Liver (tissue), 9 donors: ENCODE measurements around the gene YOD1. TPM values are rescaled to one million over a fixed set of nuclear protein-coding genes. Genes with fewer than 3 reads are reported as not detected.
A peak's percentile ranks its signal among the peaks of the same experiment; 100 is the strongest.

Experiments
- DNase-seq: peaks from one replicate; pipeline ENCODE4 v3.0.0-alpha.2; 2017; ENCODE audit warnings: low spot score
- H3K27ac ChIP-seq, 2 donors: one replicate each; pipeline ENCODE4 v1.7.0; 2013; ENCODE audit warnings: inconsistent platforms in 2 of 2, low read length in 2 of 2, control low read depth in 1 of 2, low read depth in 1 of 2, mild to moderate bottlenecking in 1 of 2
- H3K27me3 ChIP-seq, 4 donors: one replicate each; pipeline versions ENCODE4 v1.6.1 to v1.7.0; 2013; ENCODE audit warnings: low read length in 3 of 4, inconsistent platforms in 1 of 4, mild to moderate bottlenecking in 1 of 4, moderate library complexity in 1 of 4; ENCODE audit not compliant: control insufficient read depth in 4 of 4, insufficient read depth in 4 of 4
- H3K36me3 ChIP-seq, 4 donors: one replicate each; pipeline versions ENCODE4 v1.6.1 to v1.7.0; 2013; ENCODE audit warnings: low read length in 3 of 4, mild to moderate bottlenecking in 3 of 4, low read depth in 1 of 4, moderate library complexity in 1 of 4; ENCODE audit not compliant: control insufficient read depth in 4 of 4, insufficient read depth in 3 of 4
- H3K4me1 ChIP-seq, 4 donors: one replicate each; pipeline versions ENCODE4 v1.6.1 to v1.7.0; 2013; ENCODE audit warnings: low read length in 3 of 4, mild to moderate bottlenecking in 3 of 4, moderate library complexity in 1 of 4; ENCODE audit not compliant: control insufficient read depth in 4 of 4, insufficient read depth in 4 of 4
- H3K4me3 ChIP-seq, 3 donors: one replicate each; pipeline versions ENCODE4 v1.6.1 to v1.7.0; 2013; ENCODE audit warnings: low read length in 3 of 3, control low read depth in 1 of 3, low read depth in 1 of 3, mild to moderate bottlenecking in 1 of 3
- H3K9ac ChIP-seq, 2 donors: one replicate each; pipeline ENCODE4 v1.7.0; 2013; ENCODE audit warnings: low read length in 2 of 2, mild to moderate bottlenecking in 2 of 2, moderate library complexity in 2 of 2, control low read depth in 1 of 2, low read depth in 1 of 2
- H3K9me3 ChIP-seq, 4 donors: one replicate each; pipeline versions ENCODE4 v1.6.1 to v1.7.0; 2013; ENCODE audit warnings: low read length in 3 of 4; ENCODE audit not compliant: control insufficient read depth in 4 of 4
- ATF3 ChIP-seq: IDR thresholded peaks from 2 replicates; pipeline ENCODE4 v1.6.1; 2016; ENCODE audit warnings: antibody characterized with exemption
- CTCF ChIP-seq: fragments of 150-350 bp; IDR thresholded peaks from 2 replicates; pipeline ENCODE4 v1.5.1; 2017; ENCODE audit warnings: improper control_type of control experiment, low read depth, low read length; ENCODE audit not compliant: missing input control
- FOXA2 ChIP-seq: IDR thresholded peaks from 2 replicates; pipeline ENCODE4 v1.6.1; 2016; ENCODE audit warnings: antibody characterized with exemption
- GABPA ChIP-seq, 2 donors: IDR thresholded peaks in 1 of 2; conservative IDR thresholded peaks in 1 of 2; 2 replicates each; pipeline ENCODE4 v1.6.1; 2016; ENCODE audit warnings: antibody characterized with exemption in 2 of 2, mild to moderate bottlenecking in 1 of 2, moderate library complexity in 1 of 2
- HNF4A ChIP-seq, 2 donors: conservative IDR thresholded peaks; 2 replicates each; pipeline ENCODE4 v1.6.1; 2016; ENCODE audit warnings: antibody characterized with exemption in 2 of 2, mild to moderate bottlenecking in 2 of 2
- HNF4G ChIP-seq: IDR thresholded peaks from 2 replicates; pipeline ENCODE4 v1.6.1; 2016; ENCODE audit warnings: antibody characterized with exemption
- JUND ChIP-seq, 2 donors: IDR thresholded peaks; 2 replicates each; pipeline ENCODE4 v1.6.1; 2016; ENCODE audit warnings: antibody characterized with exemption in 2 of 2
- MAX ChIP-seq: IDR thresholded peaks from 2 replicates; pipeline ENCODE4 v1.6.1; 2016; ENCODE audit warnings: antibody characterized with exemption
- RAD21 ChIP-seq, 2 donors: IDR thresholded peaks; 2 replicates each; pipeline ENCODE4 v1.6.1; 2016; ENCODE audit warnings: antibody characterized with exemption in 2 of 2, mild to moderate bottlenecking in 2 of 2
- REST ChIP-seq: IDR thresholded peaks from 2 replicates; pipeline ENCODE4 v1.6.1; 2016; ENCODE audit warnings: antibody characterized with exemption, mild to moderate bottlenecking
- RXRA ChIP-seq, 2 donors: IDR thresholded peaks; 2 replicates each; pipeline ENCODE4 v1.6.1; 2017 to 2018; ENCODE audit warnings: antibody characterized with exemption in 2 of 2, mild to moderate bottlenecking in 1 of 2
- SP1 ChIP-seq: IDR thresholded peaks from 2 replicates; pipeline ENCODE4 v1.6.1; 2018; ENCODE audit warnings: antibody characterized with exemption, mild to moderate bottlenecking
- TAF1 ChIP-seq: conservative IDR thresholded peaks from 2 replicates; pipeline ENCODE4 v1.6.1; 2016; ENCODE audit warnings: antibody characterized with exemption, mild to moderate bottlenecking
- YY1 ChIP-seq: IDR thresholded peaks from 2 replicates; pipeline ENCODE4 v1.6.1; 2016; ENCODE audit warnings: antibody characterized with exemption, mild to moderate bottlenecking
- ZBTB33 ChIP-seq: IDR thresholded peaks from 2 replicates; pipeline ENCODE4 v1.6.1; 2016; ENCODE audit warnings: antibody characterized with exemption
- WGBS: extraction: QIAGEN DNeasy Blood & Tissue Kit; methylation state at CpG from one replicate; pipeline ENCODE4 v1.1.7; 2013; 5-methylcytosine and 5-hydroxymethylcytosine counted together
- polyA plus RNA-seq, 2 donors: library from polyadenylated mRNA; stranded (reverse) in 1 of 2; unstranded in 1 of 2; fragments of 200-250 nt in 1 of 2; fragments of >200 nt in 1 of 2; fragmentation: Nextera tagmentation in 1 of 2; extraction: Ambion mirVana in 1 of 2; gene quantifications; one replicate each; pipeline versions ENCODE4 v1.2.1 to v1.2.3, GENCODE V29; 2013 to 2015
- total RNA-seq, 2 donors: library from RNA; depleted of rRNA; stranded (reverse); fragments of >200 nt; gene quantifications; one replicate each; pipeline ENCODE4 v1.2.3, GENCODE V29; 2014
- donor health status: healthy.
- donor health status: healthy.
- donor health status: healthy.
- donor health status: healthy.
- donor health status: healthy.

Gene YOD1
- total and polyA plus RNA-seq, 4 donors: 1.3 to 79.4 (median 4.7) TPM

GRCh38 chr1:207006083-207006482, 44.9 kb downstream of the YOD1 start:
- no peak for TF ChIP-seq MAX
- TF ChIP-seq SP1: no peak
- TF ChIP-seq HNF4G: no peak
- H3K4me3 ChIP-seq: no peak overlapping the region
- no peaks in the 10 kb centered on the region for H3K36me3 ChIP-seq
- no peak overlapping the region for H3K27ac ChIP-seq
- WGBS: 94% methylated on average over 3 of the region's 3 CpGs
- H3K4me1 ChIP-seq: peaks cover 5 to 16% (median 11%) of the 10 kb centered on the region in 4 donors
- no peaks in the 10 kb centered on the region for H3K9me3 ChIP-seq
- no peak overlapping the region for H3K9ac ChIP-seq
- no peak for DNase-seq
- no peaks in the 10 kb centered on the region for H3K27me3 ChIP-seq

- Histone ChIP-seq H3K36me3 (no peaks in the 10 kb centered on the region), H3K4me3 (no peak overlapping the region), H3K27me3 (no peaks in the 10 kb centered on the region), H3K9ac (peak overlapping the region in 1 of 2 donors; percentile 11), H3K27ac (peak overlapping the region in 1 of 2 donors; percentile 37), H3K4me1 (peaks cover 5 to 16% (median 11%) of the 10 kb centered on the region in 4 donors), H3K9me3 (no peaks in the 10 kb centered on the region)
- WGBS: 37% methylated on average over 9 of the region's 9 CpGs
- no peak for TF ChIP-seq ZBTB33
- TF ChIP-seq TAF1: no peak
- peak; percentile 14 for TF ChIP-seq YY1
- no peak for TF ChIP-seq FOXA2
- peak; percentile 29 for TF ChIP-seq HNF4G
- peak; percentile 15 to 68 for TF ChIP-seq RAD21 (IDR thresholded peaks at IDR 0.05)
- no peak for TF ChIP-seq ATF3
- peak; percentile 44 for TF ChIP-seq CTCF
- TF ChIP-seq RXRA (IDR thresholded peaks at IDR 0.05): peak; percentile 69 to 84
- no peak for TF ChIP-seq GABPA (IDR thresholded peaks at IDR 0.05 in 1 of 2, conservative IDR thresholded peaks at IDR 0.05 in 1 of 2)
- TF ChIP-seq REST: peak; percentile 67
- peak in 1 of 2 donors; percentile 49 for TF ChIP-seq JUND (IDR thresholded peaks at IDR 0.05)
- TF ChIP-seq SP1: peak; percentile 89
- peak; percentile 64 to 85 for TF ChIP-seq HNF4A (conservative IDR thresholded peaks at IDR 0.05)
- peak; percentile 62 for DNase-seq
Measured at GRCh38 chr1:207004931-207005830, 45.8 kb downstream of the YOD1 start.
